CD4-positive, alpha-beta T cell treated with Interferon gamma for 1 hour (primary cell): ENCODE data around the gene LMX1A.

Experiments
- DNase-seq: peaks from one replicate; pipeline ENCODE4 v3.0.0-alpha.2; 2020

Gene LMX1A

DNA sequence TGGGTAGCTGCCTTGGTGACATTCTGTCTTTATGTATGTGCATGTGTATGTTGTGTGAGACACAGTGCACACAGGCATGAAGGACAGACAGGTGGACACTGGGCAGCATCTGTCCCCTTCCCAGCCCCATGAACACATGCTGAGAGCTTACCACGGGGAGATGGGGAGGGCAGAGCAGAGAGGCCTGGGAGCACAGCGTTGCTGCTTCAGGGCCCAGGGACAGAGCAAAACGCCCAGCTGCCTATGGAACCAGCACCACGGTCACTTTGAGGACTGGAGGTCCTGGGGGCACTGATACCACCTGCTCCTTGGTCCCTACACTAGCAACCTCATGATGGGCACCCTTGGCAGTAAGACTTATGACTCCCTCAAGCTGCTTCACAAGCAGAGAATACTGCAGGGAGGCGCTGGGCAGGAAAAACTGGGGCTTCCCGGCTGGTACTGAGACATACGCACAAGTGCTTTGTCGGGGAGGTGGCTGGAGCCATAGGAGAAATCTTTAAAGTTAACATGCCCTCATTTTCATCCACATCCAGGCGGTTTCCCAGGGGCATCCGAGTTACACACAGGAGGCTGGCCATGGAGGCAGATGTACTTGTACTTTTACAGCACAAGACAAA is 40.3 kb downstream of the LMX1A start:
- DNase-seq, result no peak

- DNase-seq, result no peak
Observed at GRCh38 chr1:165315481-165315880, 41.0 kb downstream of the LMX1A start.

DNA sequence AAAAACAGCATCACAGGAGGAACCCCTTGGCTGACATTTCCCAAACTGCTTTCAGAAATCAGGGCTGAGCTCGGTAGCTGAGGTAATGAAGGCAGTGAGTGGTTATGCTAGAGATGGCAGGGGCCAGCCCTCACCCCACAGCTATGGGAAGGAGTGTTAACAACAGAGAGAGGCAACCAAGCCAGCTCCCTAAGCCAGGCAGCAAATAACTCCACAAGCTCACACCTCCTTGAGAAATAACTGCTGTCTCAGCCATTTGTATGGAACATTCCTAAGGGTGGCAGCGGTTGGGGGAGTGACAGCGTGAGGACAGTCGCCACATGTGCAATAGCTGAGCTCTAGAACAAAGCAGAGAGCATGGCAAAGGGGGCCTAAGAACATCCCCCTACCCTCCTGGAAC is 42.6 kb downstream of the LMX1A start:
- DNase-seq, result no peak

DNA sequence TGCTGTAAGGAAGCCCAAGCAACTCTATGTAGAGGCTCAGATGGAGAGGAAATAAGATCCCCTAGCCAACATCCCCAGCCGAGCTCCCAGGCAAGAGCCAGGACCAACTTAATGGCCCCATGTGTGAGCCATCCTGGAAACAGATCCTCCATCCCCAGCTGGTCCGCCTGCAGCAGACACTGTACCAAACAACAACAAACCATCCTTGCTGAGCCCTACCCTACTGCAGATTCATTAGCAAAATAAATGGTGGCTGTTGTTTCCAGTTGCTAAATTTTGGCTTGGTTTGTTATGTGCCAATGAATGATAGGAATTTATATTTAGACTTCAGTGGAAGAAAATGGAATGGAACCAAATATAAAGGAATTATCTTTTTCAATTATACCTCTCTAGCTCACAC is 43.9 kb downstream of the LMX1A start:
- DNase-seq, result no peak

- DNase-seq, result no peak
Observed at GRCh38 chr1:165306543-165307434, 49.7 kb downstream of the LMX1A start.

- DNase-seq, result no peak
Observed at GRCh38 chr1:165303386-165303785, 53.1 kb downstream of the LMX1A start.

DNA sequence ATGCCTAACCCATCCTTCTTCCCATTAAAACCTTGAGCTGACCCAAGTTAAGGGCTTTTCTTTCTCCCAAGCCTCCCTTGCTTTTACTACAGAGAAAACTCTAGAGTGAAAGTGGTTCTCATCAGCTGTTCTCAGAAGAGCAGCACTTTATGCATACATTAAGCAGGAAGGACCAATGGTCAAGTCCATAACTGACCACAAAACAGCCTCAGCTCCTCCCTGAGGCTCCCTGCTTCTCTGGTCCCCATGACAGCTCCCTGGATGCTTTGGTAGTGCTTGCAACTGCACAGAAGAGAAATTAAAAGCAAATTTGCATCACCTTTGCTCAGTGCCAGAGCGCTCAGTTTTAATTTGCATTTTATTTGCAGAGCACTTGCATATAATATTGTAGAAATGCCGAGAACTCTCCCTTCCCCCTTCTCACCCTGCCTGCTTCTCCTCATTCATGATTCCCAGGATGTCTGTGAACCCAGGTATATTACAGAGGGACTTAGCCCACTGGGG is 56.1 kb downstream of the LMX1A start:
- DNase-seq, result no peak

DNA sequence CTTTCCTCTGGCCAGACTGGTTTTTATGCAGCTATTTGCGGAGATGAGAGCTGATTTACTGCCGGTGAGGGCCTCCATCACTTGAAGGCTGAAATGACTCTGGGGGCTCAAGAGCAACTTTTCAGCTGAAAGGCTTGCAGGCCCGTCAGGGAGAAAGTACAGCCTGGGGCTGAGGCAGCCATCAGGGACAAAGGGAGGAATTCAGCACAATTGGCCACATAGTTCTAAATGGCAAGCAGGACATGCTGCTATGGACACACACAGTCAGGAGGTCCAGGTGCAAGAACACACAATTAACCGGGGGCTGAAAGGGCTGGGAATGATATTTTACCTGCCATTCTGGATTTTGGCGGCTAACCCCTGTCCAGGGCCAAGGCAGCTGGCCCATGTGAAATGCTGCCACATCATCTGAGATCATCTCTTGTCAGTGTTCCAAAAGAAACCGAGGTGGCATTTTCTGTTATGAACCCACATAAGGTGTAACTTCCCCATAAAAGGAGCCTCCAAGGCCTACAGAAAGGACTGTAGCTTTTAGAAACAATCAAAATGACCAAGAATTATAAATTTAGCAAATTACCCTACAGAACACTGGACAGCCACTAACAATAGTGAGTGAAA is 58.2 kb downstream of the LMX1A start:
- DNase-seq, result no peak

GRCh38 chr1:165296205-165296604 is 60.3 kb downstream of the LMX1A start:
- DNase-seq, result no peak

- DNase-seq, result no peak
Observed at GRCh38 chr1:165290148-165290547, 66.4 kb downstream of the LMX1A start.

- DNase-seq, result no peak
Observed at GRCh38 chr1:165289556-165289955, 67.0 kb downstream of the LMX1A start.

GRCh38 chr1:165288350-165289120 is 68.0 kb downstream of the LMX1A start:
- no peak for DNase-seq

GRCh38 chr1:165287781-165288180 is 68.7 kb downstream of the LMX1A start:
- DNase-seq, result no peak

DNA sequence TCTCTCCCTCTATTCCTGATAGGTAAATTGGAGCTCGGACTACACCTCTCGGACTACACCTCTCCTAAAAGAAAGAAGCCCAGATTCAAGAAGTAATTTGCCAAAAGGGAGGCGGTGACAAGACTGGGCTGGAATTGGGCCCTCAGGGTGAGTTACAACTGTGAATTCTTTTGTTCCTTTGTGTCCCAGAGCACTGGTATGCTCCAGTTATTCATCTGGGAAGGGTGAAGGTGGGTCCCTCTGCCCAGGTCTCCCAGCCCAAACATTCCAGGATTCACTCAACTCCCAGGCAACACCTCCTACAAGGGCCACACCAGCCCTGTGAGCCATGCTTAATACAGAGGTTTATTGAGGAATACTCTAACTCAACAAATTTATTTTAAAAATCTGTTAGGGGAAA is 69.2 kb downstream of the LMX1A start:
- DNase-seq, result no peak

GRCh38 chr1:165284454-165284853 is 72.1 kb downstream of the LMX1A start:
- DNase-seq, result no peak

- DNase-seq, result no peak
Observed at GRCh38 chr1:165281207-165281901, 75.2 kb downstream of the LMX1A start.

GRCh38 chr1:165279882-165280281 is 76.6 kb downstream of the LMX1A start:
- no peak for DNase-seq

- DNase-seq, result no peak
Observed at GRCh38 chr1:165276314-165276713, 80.2 kb downstream of the LMX1A start.

GRCh38 chr1:165265196-165265838 is 91.2 kb downstream of the LMX1A start:
- no peak for DNase-seq

- DNase-seq, result no peak
Observed at GRCh38 chr1:165259706-165260428, 96.6 kb downstream of the LMX1A start.

- no peak for DNase-seq
Observed at GRCh38 chr1:165259236-165259635, 97.3 kb downstream of the LMX1A start.
